ENCODE results near the gene CRB3.

Gene CRB3

DNA sequence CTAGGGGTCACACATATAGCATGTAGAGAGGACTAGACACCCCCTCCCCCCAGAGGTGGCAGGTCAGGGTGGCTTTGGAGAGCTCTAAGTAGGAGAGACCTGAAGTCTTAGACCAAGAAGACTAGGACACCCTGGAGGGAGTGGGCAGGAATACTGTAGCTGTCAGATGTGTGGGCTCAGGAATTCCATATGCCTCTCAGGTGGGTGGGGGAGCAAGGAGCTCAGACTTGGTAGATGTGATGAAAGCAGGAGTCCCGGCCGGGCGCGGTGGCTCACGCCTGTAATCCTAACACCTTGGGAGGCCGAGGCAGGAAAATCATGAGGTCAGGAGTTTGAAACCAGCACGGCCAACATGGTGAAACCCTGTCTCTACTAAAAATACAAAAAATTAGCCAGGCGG, 1.6 kb downstream of the CRB3 start:
- H3K9me3 ChIP-seq (ENCODE audit: low read length) = no peaks in the 10 kb centered on the region
- peaks cover under 1% of the 10 kb centered on the region for H3K4me1 ChIP-seq (ENCODE audit: insufficient read depth, low read length)
- peaks cover 50% of the 10 kb centered on the region for H3K27me3 ChIP-seq (ENCODE audit: insufficient read depth, low read length)
- no peaks in the 10 kb centered on the region for H3K36me3 ChIP-seq (ENCODE audit: insufficient read depth, low read length)
- no peak overlapping the region for H3K4me3 ChIP-seq (ENCODE audit: low read length)
- H2AFZ ChIP-seq (ENCODE audit: low read depth, low read length) = no peak overlapping the region

DNA sequence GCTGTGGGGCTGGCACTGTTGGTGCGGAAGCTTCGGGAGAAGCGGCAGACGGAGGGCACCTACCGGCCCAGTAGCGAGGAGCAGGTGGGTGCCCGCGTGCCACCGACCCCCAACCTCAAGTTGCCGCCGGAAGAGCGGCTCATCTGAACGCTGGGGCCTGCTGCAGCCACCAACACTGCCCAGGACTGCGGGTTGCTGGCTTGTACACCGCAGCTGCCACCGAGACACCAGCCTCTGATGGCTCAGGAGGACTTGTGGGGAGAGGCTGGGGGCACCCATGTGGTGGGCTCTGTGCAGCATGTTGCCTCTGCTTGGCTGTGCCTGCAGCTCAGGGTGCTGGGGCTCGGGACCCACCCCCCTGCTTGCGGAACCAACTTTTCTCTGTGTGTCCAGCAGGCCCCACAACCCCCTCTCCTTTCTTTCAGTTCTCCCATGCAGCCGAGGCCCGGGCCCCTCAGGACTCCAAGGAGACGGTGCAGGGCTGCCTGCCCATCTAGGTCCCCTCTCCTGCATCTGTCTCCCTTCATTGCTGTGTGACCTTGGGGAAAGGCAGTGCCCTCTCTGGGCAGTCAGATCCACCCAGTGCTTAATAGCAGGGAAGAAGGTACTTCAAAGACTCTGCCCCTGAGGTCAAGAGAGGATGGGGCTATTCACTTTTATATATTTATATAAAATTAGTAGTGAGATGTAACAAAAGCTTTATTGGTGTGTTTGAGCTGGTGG, 2.6 kb downstream of the CRB3 start:
- Histone ChIP-seq H3K27me3 (ENCODE audit: insufficient read depth, low read length) (peaks cover 50% of the 10 kb centered on the region), H3K9me3 (ENCODE audit: low read length) (no peaks in the 10 kb centered on the region), H3K4me3 (ENCODE audit: low read length) (no peak overlapping the region), H2AFZ (ENCODE audit: low read depth, low read length) (no peak overlapping the region), H3K4me1 (ENCODE audit: insufficient read depth, low read length) (no peaks in the 10 kb centered on the region), H3K36me3 (ENCODE audit: insufficient read depth, low read length) (no peaks in the 10 kb centered on the region)

DNA sequence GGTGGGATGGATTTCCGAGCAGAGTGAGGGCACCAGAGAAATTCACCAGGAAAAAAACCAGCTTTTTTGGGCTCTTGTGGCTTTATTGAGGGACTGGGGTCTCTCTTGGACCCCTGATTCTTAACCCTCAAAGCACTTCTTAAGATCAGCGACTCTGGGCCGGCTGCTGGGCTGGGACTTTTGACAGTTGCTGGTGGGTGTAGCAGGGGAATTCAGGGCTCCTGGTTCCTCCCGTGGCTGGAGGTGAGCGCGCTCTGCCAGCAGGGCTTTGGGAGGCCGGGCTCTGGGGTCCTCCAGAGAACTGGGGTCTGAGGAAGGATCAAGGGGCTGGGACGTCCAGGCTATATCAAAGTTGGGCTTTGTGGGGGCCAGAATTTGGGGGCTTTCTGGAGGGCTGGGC, 3.3 kb downstream of the CRB3 start:
- Histone ChIP-seq H3K36me3 (ENCODE audit: insufficient read depth, low read length) (no peaks in the 10 kb centered on the region), H3K4me1 (ENCODE audit: insufficient read depth, low read length) (no peaks in the 10 kb centered on the region), H3K4me3 (ENCODE audit: low read length) (no peak overlapping the region), H2AFZ (ENCODE audit: low read depth, low read length) (no peak overlapping the region), H3K27me3 (ENCODE audit: insufficient read depth, low read length) (peaks cover 45% of the 10 kb centered on the region), H3K9me3 (ENCODE audit: low read length) (no peaks in the 10 kb centered on the region)

DNA sequence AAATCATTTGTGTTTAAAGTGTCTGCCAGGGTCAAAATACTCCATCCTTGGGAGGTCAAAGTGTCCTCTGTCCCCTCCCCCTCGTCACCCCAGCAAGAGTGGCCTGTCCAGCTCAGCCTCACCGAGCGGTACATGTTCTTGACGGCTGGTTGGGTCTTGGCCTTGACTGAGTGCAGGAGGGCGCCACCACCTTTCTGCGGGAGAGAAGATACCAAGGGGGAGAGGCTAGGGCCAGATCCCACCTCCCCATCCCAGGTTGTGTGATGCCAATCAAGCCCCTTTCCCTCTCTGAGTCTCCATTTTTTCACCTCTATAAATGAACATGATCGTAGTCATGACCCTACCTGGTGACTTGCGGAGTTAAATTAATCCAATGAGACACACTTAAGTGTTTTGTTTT, 6.1 kb downstream of the CRB3 start:
- H3K36me3 ChIP-seq (ENCODE audit: insufficient read depth, low read length) = no peaks in the 10 kb centered on the region
- H3K4me1 ChIP-seq (ENCODE audit: insufficient read depth, low read length) = no peaks in the 10 kb centered on the region
- peaks cover 29% of the 10 kb centered on the region for H3K27me3 ChIP-seq (ENCODE audit: insufficient read depth, low read length)
- no peaks in the 10 kb centered on the region for H3K9me3 ChIP-seq (ENCODE audit: low read length)
- no peak overlapping the region for H2AFZ ChIP-seq (ENCODE audit: low read depth, low read length)
- no peak overlapping the region for H3K4me3 ChIP-seq (ENCODE audit: low read length)

DNA sequence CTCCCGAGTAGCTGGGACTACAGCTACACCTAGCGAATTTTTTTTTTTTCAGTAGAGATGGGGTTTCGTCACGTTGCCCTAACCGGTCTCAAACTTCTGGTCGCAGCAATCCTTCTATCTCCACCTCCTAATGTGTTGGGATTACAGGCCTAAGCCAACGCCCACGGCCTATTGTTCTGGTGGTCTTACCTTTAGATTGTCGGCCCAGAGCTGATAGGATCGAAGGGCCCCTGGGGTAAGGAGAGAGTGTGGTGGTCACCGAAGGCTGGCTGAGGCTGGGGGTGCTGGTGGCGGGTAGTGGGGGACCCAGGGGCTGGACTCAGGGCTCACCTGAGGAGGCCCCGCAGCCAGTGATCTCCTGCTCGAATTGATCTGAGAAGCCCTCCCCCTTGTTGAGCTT, 7.0 kb downstream of the CRB3 start:
- Histone ChIP-seq H2AFZ (ENCODE audit: low read depth, low read length) (no peak overlapping the region), H3K36me3 (ENCODE audit: insufficient read depth, low read length) (no peaks in the 10 kb centered on the region), H3K4me1 (ENCODE audit: insufficient read depth, low read length) (no peaks in the 10 kb centered on the region), H3K27me3 (ENCODE audit: insufficient read depth, low read length) (peaks cover 29% of the 10 kb centered on the region), H3K4me3 (ENCODE audit: low read length) (no peak overlapping the region), H3K9me3 (ENCODE audit: low read length) (no peaks in the 10 kb centered on the region)

DNA sequence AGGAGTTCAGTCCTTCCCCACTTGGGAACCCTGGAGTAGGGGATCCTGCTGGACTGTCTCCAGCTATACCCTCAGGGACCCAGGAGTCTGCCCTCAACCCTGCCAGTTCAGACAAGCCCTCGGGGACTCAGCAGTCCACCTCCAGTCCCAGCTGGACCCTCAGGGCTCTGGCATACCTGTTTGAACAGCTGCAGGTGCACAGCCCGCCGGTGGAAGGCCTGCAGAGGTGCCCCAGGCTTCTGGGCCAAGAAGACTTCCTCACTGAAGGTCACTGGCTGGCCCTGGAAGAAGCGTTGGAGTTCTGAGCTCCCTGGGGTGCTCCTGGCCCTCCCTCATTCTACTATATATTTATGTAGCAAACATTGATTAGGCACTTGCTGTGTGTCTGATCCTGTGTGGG, 8.6 kb downstream of the CRB3 start:
- Histone ChIP-seq H3K4me1 (ENCODE audit: insufficient read depth, low read length) (no peaks in the 10 kb centered on the region), H3K36me3 (ENCODE audit: insufficient read depth, low read length) (no peaks in the 10 kb centered on the region), H3K9me3 (ENCODE audit: low read length) (no peaks in the 10 kb centered on the region), H3K4me3 (ENCODE audit: low read length) (no peak overlapping the region), H2AFZ (ENCODE audit: low read depth, low read length) (no peak overlapping the region), H3K27me3 (ENCODE audit: insufficient read depth, low read length) (peaks cover 30% of the 10 kb centered on the region)

DNA sequence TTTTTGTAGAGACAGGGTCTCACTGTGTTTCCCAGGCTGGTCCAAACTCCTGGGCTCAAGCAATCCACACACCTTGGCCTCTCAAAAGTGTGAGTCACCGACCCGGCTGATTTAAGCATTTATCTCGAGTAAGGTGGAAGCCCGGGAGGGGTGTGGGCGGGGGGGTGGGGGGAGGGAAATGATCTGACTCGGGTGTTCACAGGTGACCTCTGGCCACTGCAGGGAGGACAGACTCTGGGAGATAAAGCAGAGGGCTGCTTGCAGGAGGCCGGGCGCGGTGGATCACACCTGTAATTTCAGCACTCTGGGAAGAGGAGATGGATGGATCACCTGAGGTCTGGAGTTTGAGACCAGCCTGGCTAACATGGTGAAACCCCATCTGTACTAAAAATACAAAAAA, 9.6 kb downstream of the CRB3 start:
- H2AFZ ChIP-seq (ENCODE audit: low read depth, low read length) = no peak overlapping the region

DNA sequence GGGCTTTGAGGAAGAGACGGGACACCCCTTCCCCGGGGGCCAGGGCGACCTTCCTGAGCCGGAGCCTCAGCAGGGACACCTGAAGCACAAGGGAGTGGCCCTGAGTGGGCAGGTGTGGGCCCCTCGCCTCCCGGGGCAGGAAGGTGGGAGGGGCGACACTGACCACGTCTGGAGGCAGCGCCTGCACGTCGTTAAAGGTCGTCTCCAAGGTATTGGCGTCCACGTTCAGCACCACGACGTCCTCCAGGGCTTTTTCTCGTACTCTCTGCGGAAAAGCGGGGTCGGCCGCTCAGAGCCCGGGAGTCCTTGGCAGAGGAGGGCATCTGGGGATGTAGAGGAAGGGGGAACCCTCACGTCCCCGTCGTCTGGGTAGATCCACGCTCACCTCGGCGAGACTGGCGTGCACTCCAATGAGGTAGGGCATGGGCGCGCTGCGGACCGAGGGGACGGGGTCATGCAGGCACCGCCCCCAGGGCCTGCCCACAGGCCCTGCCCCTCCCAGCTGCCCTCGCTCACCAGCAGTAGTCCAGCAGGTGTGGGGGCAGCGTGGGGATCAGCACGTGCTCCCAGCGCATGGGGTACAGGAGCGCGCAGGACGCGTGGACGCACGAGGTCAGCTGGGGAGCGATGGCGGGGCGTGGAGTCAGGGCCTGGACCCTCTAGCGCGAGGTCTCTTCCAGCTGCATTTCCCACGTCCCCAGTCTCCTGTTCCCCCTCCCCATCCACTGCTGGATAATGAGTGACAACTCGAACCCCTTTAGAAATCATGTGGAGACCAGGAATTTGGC, 11.4 kb downstream of the CRB3 start:
- no peak overlapping the region for H3K4me3 ChIP-seq (ENCODE audit: low read length)
- no peaks in the 10 kb centered on the region for H3K4me1 ChIP-seq (ENCODE audit: insufficient read depth, low read length)
- peaks cover 24% of the 10 kb centered on the region for H3K27me3 ChIP-seq (ENCODE audit: insufficient read depth, low read length)
- H3K9me3 ChIP-seq (ENCODE audit: low read length) = peaks cover 4% of the 10 kb centered on the region
- no peak overlapping the region for H2AFZ ChIP-seq (ENCODE audit: low read depth, low read length)
- no peaks in the 10 kb centered on the region for H3K36me3 ChIP-seq (ENCODE audit: insufficient read depth, low read length)

More for the DNA sequence above, 9.6 kb downstream of the CRB3 start:
- Histone ChIP-seq H3K9me3 (ENCODE audit: low read length) (peaks cover under 1% of the 10 kb centered on the region), H3K36me3 (ENCODE audit: insufficient read depth, low read length) (no peaks in the 10 kb centered on the region), H3K27me3 (ENCODE audit: insufficient read depth, low read length) (peaks cover 25% of the 10 kb centered on the region), H3K4me3 (ENCODE audit: low read length) (no peak overlapping the region), H3K4me1 (ENCODE audit: insufficient read depth, low read length) (no peaks in the 10 kb centered on the region)

DNA sequence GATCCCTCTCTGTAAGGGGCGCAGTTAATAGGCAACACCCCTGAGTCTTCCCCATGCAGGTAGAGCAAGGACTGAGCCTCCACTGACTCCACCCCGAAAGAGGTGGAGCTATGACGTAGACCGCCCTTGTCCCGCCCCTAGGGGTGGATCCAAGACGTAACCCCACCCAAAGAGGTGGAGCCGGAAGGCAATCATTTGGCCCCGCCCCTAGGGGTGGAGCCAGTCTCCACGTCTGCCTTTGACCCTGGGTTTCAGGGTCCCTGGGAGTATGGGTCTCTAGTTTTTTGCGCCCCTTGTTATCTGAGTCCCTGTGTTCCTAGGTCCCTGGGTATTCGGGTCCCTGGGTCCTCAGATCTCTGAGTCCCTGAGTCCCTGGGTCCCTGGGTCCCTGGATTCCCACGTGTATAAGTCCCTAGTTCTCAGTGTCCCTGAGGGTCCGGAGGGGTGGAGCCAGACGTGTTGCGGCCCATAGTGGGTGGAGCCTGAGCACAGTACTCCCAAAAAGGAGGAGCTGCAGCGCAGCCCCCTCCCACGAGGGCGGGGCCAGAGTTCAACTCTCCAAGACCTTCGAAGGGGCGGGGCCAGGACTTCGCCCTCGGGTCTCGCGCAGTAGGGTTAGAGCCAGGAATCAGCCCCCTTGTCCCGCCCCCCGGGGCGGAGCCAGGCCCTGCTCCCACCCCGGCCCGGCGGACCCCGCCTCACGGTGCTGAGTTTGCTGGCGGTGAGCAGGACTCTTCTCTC, 12.3 kb downstream of the CRB3 start:
- H3K36me3 ChIP-seq (ENCODE audit: insufficient read depth, low read length) = no peaks in the 10 kb centered on the region
- peaks cover 26% of the 10 kb centered on the region for H3K27me3 ChIP-seq (ENCODE audit: insufficient read depth, low read length)
- H3K9me3 ChIP-seq (ENCODE audit: low read length) = peaks cover 4% of the 10 kb centered on the region
- no peak overlapping the region for H3K4me3 ChIP-seq (ENCODE audit: low read length)
- no peaks in the 10 kb centered on the region for H3K4me1 ChIP-seq (ENCODE audit: insufficient read depth, low read length)
- peak overlapping the region; percentile 78 for H2AFZ ChIP-seq (ENCODE audit: low read depth, low read length)

DNA sequence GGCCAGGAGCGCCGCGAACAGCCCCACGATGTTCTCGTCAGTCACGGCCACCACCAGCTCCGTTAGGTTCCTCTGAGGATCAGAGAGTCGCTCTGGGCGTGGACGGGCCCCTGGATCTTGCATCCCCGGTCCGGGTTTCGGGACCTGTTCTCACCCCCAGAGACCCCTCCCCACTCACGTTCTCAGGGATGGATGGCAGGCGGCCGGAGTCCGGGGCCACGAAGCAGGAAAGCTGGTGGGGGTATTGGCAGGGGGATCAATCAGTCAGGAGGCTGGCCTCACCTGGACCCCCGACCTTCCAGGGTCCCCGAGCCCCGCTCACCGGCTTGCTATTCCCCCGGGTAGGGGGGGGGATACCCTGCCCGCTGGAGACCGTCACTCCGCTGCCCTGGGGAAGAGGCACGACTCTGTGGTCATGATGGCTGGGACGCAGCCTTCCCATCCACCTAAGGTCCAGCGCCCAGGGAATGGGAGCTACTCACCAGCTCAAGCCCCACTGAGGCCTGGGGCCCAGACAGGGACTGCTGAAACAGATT, 12.9 kb downstream of the CRB3 start:
- peaks cover 4% of the 10 kb centered on the region for H3K9me3 ChIP-seq (ENCODE audit: low read length)
- no peaks in the 10 kb centered on the region for H3K36me3 ChIP-seq (ENCODE audit: insufficient read depth, low read length)
- H3K27me3 ChIP-seq (ENCODE audit: insufficient read depth, low read length) = peaks cover 26% of the 10 kb centered on the region
- H3K4me1 ChIP-seq (ENCODE audit: insufficient read depth, low read length) = no peaks in the 10 kb centered on the region
- no peak overlapping the region for H3K4me3 ChIP-seq (ENCODE audit: low read length)
- peak overlapping the region; percentile 78 for H2AFZ ChIP-seq (ENCODE audit: low read depth, low read length)

DNA sequence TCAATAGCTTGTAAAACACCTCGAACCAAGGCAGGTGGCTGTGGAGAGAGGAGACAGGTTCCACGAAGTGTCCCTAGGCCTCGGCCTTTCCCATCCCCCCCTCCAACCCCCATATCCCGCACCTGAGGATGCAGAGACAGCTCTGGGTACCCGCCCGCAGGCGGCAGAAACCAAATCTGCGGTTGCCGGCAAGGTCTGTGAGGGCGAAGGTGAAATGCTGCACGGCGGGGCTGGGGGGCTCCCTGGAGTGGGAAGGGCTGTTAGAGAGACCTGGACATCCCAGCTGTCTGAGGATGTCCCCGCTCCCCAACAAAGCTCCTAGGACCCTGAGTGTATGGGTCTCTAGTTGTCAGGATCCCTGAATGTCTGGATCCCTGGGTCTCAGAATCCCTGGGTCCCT, 14.7 kb downstream of the CRB3 start:
- Histone ChIP-seq H3K4me3 (ENCODE audit: low read length) (no peak overlapping the region), H3K36me3 (ENCODE audit: insufficient read depth, low read length) (no peaks in the 10 kb centered on the region), H2AFZ (ENCODE audit: low read depth, low read length) (no peak overlapping the region), H3K4me1 (ENCODE audit: insufficient read depth, low read length) (no peaks in the 10 kb centered on the region), H3K9me3 (ENCODE audit: low read length) (peaks cover 4% of the 10 kb centered on the region), H3K27me3 (ENCODE audit: insufficient read depth, low read length) (peaks cover 26% of the 10 kb centered on the region)

DNA sequence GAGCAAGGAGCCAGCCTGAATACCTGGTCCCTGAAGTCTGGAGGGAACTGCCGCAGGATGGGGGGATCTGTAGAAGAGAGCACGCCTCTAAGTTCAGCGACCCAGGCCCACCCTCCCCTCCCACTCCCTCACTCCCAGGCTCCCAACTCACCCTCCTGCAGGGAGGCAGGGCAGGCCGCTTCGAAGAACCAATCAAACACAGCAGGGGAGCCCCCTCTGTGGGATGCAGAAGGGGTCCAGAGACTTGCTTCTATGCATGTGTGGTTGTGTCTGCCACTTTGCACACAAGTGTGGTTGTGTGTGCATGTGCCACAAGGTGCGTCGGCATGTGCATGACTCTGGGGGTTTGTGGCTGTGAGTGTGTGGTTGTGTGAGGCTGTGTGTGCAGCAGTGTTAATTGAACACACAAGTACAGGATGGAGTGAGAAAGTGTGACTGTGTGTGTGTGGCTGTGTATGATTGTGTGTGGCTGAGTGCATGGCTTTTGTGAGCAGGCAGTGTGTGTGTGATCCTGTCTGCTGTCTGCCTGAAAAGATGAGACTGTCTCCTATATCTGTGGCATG, 15.8 kb downstream of the CRB3 start:
- Histone ChIP-seq H2AFZ (ENCODE audit: low read depth, low read length) (no peak overlapping the region), H3K27me3 (ENCODE audit: insufficient read depth, low read length) (peaks cover 26% of the 10 kb centered on the region), H3K4me3 (ENCODE audit: low read length) (no peak overlapping the region), H3K9me3 (ENCODE audit: low read length) (peaks cover 4% of the 10 kb centered on the region), H3K4me1 (ENCODE audit: insufficient read depth, low read length) (no peaks in the 10 kb centered on the region), H3K36me3 (ENCODE audit: insufficient read depth, low read length) (no peaks in the 10 kb centered on the region)
